ENCODE results near the gene ITPK1. TPM values are rescaled to one million over a fixed set of nuclear protein-coding genes. Genes with fewer than 3 reads are reported as not detected.

ITPK1 gene
- total RNA-seq, 1 experiment from 2014 or later = 38.5 TPM

DNA sequence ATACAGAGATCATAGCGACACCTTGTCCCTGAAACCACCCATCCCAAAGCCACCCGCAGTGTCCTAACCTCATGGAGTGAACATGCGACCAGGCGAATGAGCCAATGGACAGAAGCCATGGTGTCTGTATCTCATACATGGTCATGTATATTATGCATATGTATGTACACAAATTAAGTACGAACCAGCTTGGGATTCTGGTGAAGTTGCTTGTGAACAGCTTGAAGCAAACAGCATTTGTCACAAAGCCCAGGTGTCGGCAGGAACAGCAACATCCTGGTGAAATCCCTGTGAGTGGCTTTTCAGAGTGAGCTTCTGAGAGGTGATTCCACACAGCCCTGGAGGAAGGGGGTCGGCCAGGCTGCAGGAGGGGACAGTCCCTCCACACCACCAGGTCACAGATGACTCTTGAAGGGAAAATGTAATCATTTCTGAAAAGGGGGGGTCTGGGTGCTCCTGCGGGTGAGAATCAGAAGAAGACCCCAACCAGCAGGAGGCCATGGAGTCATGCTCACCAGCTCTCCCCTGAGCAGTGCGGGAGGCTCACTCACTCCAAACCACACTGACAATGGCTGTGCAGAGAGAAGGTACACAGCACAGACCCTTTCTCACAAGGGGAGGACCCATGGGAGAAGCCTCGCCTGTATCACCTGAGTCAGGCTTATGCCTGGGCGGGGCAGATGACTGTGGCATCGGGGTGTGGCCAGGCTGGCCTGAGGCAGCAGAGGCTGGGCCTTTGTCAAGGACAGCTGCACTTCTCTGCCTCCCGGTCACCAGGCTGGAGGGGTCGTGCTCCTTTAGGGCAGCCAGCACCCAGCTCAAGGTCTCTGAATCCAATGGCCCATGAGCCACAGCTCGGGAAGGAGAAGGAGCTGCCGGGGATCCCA is 178.4 kb downstream of the ITPK1 start:
- no peak for TF ChIP-seq EZH2 (IDR thresholded peaks at IDR 0.05; ENCODE audit: borderline replicate concordance, low read depth, low read length, poor library complexity, severe bottlenecking)
- TF ChIP-seq, protein P1, sequence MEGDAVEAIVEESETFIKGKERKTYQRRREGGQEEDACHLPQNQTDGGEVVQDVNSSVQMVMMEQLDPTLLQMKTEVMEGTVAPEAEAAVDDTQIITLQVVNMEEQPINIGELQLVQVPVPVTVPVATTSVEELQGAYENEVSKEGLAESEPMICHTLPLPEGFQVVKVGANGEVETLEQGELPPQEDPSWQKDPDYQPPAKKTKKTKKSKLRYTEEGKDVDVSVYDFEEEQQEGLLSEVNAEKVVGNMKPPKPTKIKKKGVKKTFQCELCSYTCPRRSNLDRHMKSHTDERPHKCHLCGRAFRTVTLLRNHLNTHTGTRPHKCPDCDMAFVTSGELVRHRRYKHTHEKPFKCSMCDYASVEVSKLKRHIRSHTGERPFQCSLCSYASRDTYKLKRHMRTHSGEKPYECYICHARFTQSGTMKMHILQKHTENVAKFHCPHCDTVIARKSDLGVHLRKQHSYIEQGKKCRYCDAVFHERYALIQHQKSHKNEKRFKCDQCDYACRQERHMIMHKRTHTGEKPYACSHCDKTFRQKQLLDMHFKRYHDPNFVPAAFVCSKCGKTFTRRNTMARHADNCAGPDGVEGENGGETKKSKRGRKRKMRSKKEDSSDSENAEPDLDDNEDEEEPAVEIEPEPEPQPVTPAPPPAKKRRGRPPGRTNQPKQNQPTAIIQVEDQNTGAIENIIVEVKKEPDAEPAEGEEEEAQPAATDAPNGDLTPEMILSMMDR (conservative IDR thresholded peaks at IDR 0.05; ENCODE audit: low read depth, low read length) = no peak
- Histone ChIP-seq H3K4me1 (ENCODE audit: insufficient read depth, low read length, poor library complexity, severe bottlenecking) (no peaks in the 10 kb centered on the region), H3K9me3 (ENCODE audit: low read depth, low read length, poor library complexity, severe bottlenecking) (no peaks in the 10 kb centered on the region), H3K4me3 (ENCODE audit: low read depth, low read length, poor library complexity, severe bottlenecking) (no peak overlapping the region), H3K27ac (ENCODE audit: low read depth, low read length, poor library complexity, severe bottlenecking) (no peak overlapping the region), H3K36me3 (ENCODE audit: insufficient read depth, low read length, poor library complexity, severe bottlenecking) (no peaks in the 10 kb centered on the region), H3K27me3 (replicated peaks; ENCODE audit: insufficient read depth, low read depth, low read length, poor library complexity) (no peaks in the 10 kb centered on the region)
- CTCF ChIA-PET = no interaction called here
- intact Hi-C loops (cut with micrococcal nuclease; ENCODE audit: unreplicated experiment) = no loop called here
- POLR2A ChIA-PET (ENCODE audit: low non-redundant PET) = no interaction called here
- DNase-seq (ENCODE audit: low spot score) = no peak
- no TSS peak for BruUV-seq (replicated peaks)

- Histone ChIP-seq H3K4me3 (ENCODE audit: low read depth, low read length, poor library complexity, severe bottlenecking) (no peak overlapping the region), H3K9me3 (ENCODE audit: low read depth, low read length, poor library complexity, severe bottlenecking) (no peaks in the 10 kb centered on the region), H3K27me3 (replicated peaks; ENCODE audit: insufficient read depth, low read depth, low read length, poor library complexity) (no peaks in the 10 kb centered on the region), H3K4me1 (ENCODE audit: insufficient read depth, low read length, poor library complexity, severe bottlenecking) (no peaks in the 10 kb centered on the region), H3K27ac (ENCODE audit: low read depth, low read length, poor library complexity, severe bottlenecking) (no peak overlapping the region), H3K36me3 (ENCODE audit: insufficient read depth, low read length, poor library complexity, severe bottlenecking) (no peaks in the 10 kb centered on the region)
- ChIA-PET CTCF (no interaction called here), POLR2A (ENCODE audit: low non-redundant PET) (no interaction called here)
- DNase-seq (ENCODE audit: low spot score) = no peak
- intact Hi-C loops (cut with micrococcal nuclease; ENCODE audit: unreplicated experiment) = no loop called here
- no TSS peak for BruUV-seq (replicated peaks)
- TF ChIP-seq, protein P1 (conservative IDR thresholded peaks at IDR 0.05; ENCODE audit: low read depth, low read length) = no peak
- TF ChIP-seq EZH2 (IDR thresholded peaks at IDR 0.05; ENCODE audit: borderline replicate concordance, low read depth, low read length, poor library complexity, severe bottlenecking) = no peak
Measured at GRCh38 chr14:92936085-92936484, 179.6 kb downstream of the ITPK1 start.

DNA sequence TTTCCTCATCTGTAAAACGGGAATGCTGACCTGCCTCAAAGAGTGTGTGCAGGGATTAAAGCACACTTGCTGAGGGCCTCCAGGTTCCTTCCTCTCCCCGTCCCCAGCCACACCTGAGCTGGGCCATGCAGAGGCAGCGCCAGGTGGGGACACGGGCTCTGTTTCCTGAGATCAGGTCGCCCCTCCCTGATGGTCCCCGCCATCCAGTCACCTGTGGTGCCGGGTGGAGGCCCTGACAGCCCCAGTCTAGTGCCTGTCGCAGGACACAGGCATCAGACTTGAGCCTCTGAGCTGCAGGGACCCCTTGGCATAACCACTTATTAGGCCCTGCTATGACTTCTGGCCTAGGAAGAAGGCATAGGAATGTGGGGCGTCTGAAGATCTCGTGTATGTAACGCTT is 180.3 kb downstream of the ITPK1 start:
- no TSS peak for BruUV-seq (replicated peaks)
- Histone ChIP-seq H3K36me3 (ENCODE audit: insufficient read depth, low read length, poor library complexity, severe bottlenecking) (no peaks in the 10 kb centered on the region), H3K4me1 (ENCODE audit: insufficient read depth, low read length, poor library complexity, severe bottlenecking) (no peaks in the 10 kb centered on the region), H3K4me3 (ENCODE audit: low read depth, low read length, poor library complexity, severe bottlenecking) (no peak overlapping the region), H3K27me3 (replicated peaks; ENCODE audit: insufficient read depth, low read depth, low read length, poor library complexity) (no peaks in the 10 kb centered on the region), H3K9me3 (ENCODE audit: low read depth, low read length, poor library complexity, severe bottlenecking) (no peaks in the 10 kb centered on the region), H3K27ac (ENCODE audit: low read depth, low read length, poor library complexity, severe bottlenecking) (no peak overlapping the region)
- DNase-seq (ENCODE audit: low spot score) = no peak
- POLR2A ChIA-PET (ENCODE audit: low non-redundant PET) = no interaction called here
- CTCF ChIA-PET = no interaction called here
- TF ChIP-seq EZH2 (IDR thresholded peaks at IDR 0.05; ENCODE audit: borderline replicate concordance, low read depth, low read length, poor library complexity, severe bottlenecking) = no peak
- TF ChIP-seq, protein P1 (conservative IDR thresholded peaks at IDR 0.05; ENCODE audit: low read depth, low read length) = no peak
- intact Hi-C loops (cut with micrococcal nuclease; ENCODE audit: unreplicated experiment) = no loop called here

All from A673 (cell line).